Measurements from ENCODE around the gene F2. TPM values are rescaled to one million over a fixed set of nuclear protein-coding genes. Genes with fewer than 3 reads are reported as not detected.

Gene F2
- total RNA-seq, 4 donors from 2014 or later = 0.19 TPM; not detected in 3

DNA sequence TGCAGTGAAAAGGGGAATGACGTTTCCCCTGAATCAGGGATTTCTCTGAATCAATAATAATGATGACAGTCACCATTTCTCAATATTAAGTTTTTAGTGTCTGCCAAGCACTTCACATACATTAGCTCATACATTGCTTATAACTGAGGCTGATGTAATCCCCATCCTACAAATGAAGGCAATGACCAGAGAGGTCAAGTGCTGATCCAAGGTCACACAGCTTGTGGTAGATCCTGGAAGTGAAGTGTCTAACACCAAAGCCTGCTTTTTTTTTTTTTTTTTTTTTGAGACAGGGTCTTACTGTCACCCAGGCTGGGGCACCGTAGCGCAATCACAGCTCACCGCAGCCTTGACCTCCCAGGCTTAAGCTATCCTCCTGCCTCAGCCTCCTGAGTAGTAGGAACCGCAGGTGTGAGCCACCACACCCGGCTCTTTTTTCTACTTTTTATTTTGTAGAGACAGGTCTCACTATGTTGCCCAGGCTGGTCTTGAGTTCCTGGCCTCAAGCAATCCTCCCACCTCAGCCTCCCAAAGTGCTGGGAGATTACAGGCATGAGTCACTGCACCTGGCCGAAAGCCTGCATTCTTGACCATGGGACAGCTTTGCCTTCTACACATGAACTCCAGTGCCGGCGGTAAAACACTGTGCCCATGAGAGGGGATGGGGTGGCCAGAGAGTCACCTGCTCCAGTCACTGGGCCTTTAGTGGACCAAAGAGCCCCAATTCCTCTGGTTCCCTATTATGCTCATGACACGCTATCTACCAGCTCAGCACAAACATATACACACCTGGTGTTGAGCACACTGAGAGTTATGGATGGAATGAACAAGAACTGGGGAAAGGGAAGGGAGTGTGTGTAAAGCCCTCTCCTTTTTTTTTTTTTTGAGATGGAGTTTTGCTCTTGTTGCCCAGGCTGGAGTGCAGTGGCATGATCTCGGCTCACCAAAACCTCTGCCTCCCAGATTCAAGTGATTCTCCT lies 36.0 kb upstream of the F2 start:
- H3K36me3 ChIP-seq = peaks cover 42 to 96% (median 50%) of the 10 kb centered on the region in 3 donors

DNA sequence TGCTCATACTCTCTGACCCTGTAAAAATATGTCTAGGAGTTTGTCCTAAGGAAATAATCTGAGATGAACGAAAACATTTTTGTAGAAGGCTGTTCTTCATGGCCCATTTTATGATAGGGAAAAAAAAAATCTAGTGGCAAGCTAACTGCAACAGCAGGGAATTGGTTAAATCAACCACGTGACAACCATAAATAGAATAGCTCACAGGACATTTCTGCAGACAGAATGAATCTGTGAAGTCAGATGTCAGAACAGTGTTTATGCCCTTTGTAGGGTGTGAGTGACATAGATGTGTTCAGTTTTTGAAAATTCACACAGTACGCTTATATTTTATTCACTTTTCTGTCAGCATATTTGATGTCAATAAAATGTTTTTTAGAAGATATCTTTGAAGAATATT lies 34.6 kb upstream of the F2 start:
- 72 to 74% methylated on average over 3 of the region's 3 CpGs for whole genome bisulfite sequencing, 2 donors
- intact Hi-C loops (cut with DNase I) = no loop called here
- Histone ChIP-seq H3K4me3 (no peak overlapping the region), H3K4me1 (peaks cover 28 to 60% (median 34%) of the 10 kb centered on the region in 3 donors), H3K27ac (peak overlapping the region in 3 of 4 donors; percentile 54 to 94 (median 54)), H3K27me3 (no peaks in the 10 kb centered on the region), H3K36me3 (peaks cover 29 to 96% (median 37%) of the 10 kb centered on the region in 3 donors), H3K9me3 (no peaks in the 10 kb centered on the region)
- no peak for DNase-seq
- TF ChIP-seq POLR2A (IDR thresholded peaks at IDR 0.05) (no peak), CTCF (IDR thresholded peaks at IDR 0.05) (no peak)

More for the DNA sequence above, 36.0 kb upstream of the F2 start:
- H3K9me3 ChIP-seq = no peaks in the 10 kb centered on the region
- H3K27ac ChIP-seq = peak overlapping the region in 3 of 4 donors; percentile 18 to 78 (median 57)
- no peak overlapping the region for H3K4me3 ChIP-seq
- no peak for TF ChIP-seq POLR2A (IDR thresholded peaks at IDR 0.05)
- no peak for TF ChIP-seq CTCF (IDR thresholded peaks at IDR 0.05)
- 77 to 78% methylated on average over 11 of the region's 11 CpGs for whole genome bisulfite sequencing, 2 donors
- intact Hi-C loops (cut with DNase I) = no loop called here
- H3K4me1 ChIP-seq = peaks cover 21 to 50% (median 30%) of the 10 kb centered on the region in 3 donors
- no peak for DNase-seq
- no peaks in the 10 kb centered on the region for H3K27me3 ChIP-seq

GRCh38 chr11:46686886-46687795 lies 31.9 kb upstream of the F2 start:
- H3K4me3 ChIP-seq = peak overlapping the region in 1 of 4 donors; percentile 44
- peaks cover 4 to 96% (median 16%) of the 10 kb centered on the region in 3 donors for H3K36me3 ChIP-seq
- WGBS, 2 donors = 12 to 43% methylated on average over 3 to 13 of the region's 15 CpGs
- intact Hi-C loops (cut with DNase I) = no loop called here
- H3K27ac ChIP-seq = peak overlapping the region; percentile 86 to 94 (median 90)
- DNase-seq = no peak
- no peaks in the 10 kb centered on the region for H3K9me3 ChIP-seq
- no peak for TF ChIP-seq POLR2A (IDR thresholded peaks at IDR 0.05)
- TF ChIP-seq CTCF (IDR thresholded peaks at IDR 0.05) = no peak
- H3K27me3 ChIP-seq = no peaks in the 10 kb centered on the region
- H3K4me1 ChIP-seq = peaks cover 28 to 60% (median 34%) of the 10 kb centered on the region in 3 donors

DNA sequence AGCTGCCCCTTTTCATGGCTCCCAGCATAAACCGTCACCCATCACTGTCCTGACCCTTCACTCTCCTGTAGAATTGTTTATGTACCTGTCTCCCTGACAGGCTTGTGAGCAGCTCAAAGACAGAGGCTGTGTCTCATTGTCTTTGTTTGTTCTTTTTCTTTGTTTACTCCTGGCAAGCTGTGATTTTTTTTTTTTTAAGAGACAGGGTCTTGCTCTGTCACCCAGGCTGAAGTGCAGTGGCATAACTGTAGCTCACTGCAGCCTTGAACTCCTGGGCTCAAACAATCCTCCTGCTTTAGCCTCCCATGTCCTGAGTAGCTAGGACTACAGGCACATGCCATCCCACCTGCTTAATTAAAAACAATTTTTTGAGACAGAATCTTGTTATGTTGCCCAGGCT lies 28.3 kb upstream of the F2 start:
- no peaks in the 10 kb centered on the region for H3K9me3 ChIP-seq
- intact Hi-C loops (cut with DNase I) = no loop called here
- no peak for DNase-seq
- WGBS, 2 donors = 100% methylated on average over 1 of the region's 1 CpG
- H3K4me1 ChIP-seq = peaks cover 27 to 62% (median 37%) of the 10 kb centered on the region in 3 donors
- H3K27ac ChIP-seq = no peak overlapping the region
- no peaks in the 10 kb centered on the region for H3K27me3 ChIP-seq
- no peak for TF ChIP-seq POLR2A (IDR thresholded peaks at IDR 0.05)
- TF ChIP-seq CTCF (IDR thresholded peaks at IDR 0.05) = no peak
- no peak overlapping the region for H3K4me3 ChIP-seq
- H3K36me3 ChIP-seq = peaks cover 13 to 98% (median 20%) of the 10 kb centered on the region in 3 donors

Data from esophagus squamous epithelium (tissue), 5 donors.